Activated T-helper 1 cell treated with Interleukin-2 at 50 U/mL for 16 hours (primary cell): ENCODE results near the gene SIM2.

Experiments used
- DNase-seq: peaks from one replicate; pipeline ENCODE4 v3.0.0-alpha.2; 2020; ENCODE audit warnings: low read depth

SIM2 gene

GRCh38 chr21:36716836-36717235 is 17.9 kb downstream of the SIM2 start:
- DNase-seq = no peak

GRCh38 chr21:36717976-36718375 is 19.1 kb downstream of the SIM2 start:
- DNase-seq = no peak

- DNase-seq = no peak
Measured at GRCh38 chr21:36718951-36719501, 20.1 kb downstream of the SIM2 start.

GRCh38 chr21:36719614-36720013 is 20.7 kb downstream of the SIM2 start:
- no peak for DNase-seq

- DNase-seq = no peak
Measured at GRCh38 chr21:36721817-36722216, 22.9 kb downstream of the SIM2 start.

- no peak for DNase-seq
Measured at GRCh38 chr21:36722370-36723368, 23.8 kb downstream of the SIM2 start.

- no peak for DNase-seq
Measured at GRCh38 chr21:36723371-36723881, 24.5 kb downstream of the SIM2 start.

GRCh38 chr21:36724660-36725059 is 25.7 kb downstream of the SIM2 start:
- DNase-seq = no peak

- no peak for DNase-seq
Measured at GRCh38 chr21:36725793-36726386, 27.0 kb downstream of the SIM2 start.

GRCh38 chr21:36727866-36728265 is 29.0 kb downstream of the SIM2 start:
- DNase-seq = no peak

GRCh38 chr21:36728371-36729111 is 29.6 kb downstream of the SIM2 start:
- DNase-seq = no peak

- DNase-seq = no peak
Measured at GRCh38 chr21:36729310-36729970, 30.5 kb downstream of the SIM2 start.

GRCh38 chr21:36730291-36731281 is 31.7 kb downstream of the SIM2 start:
- DNase-seq = no peak

GRCh38 chr21:36732217-36732616 is 33.3 kb downstream of the SIM2 start:
- DNase-seq = no peak

GRCh38 chr21:36732761-36733160 is 33.8 kb downstream of the SIM2 start:
- DNase-seq = no peak

- no peak for DNase-seq
Measured at GRCh38 chr21:36733857-36734256, 34.9 kb downstream of the SIM2 start.

GRCh38 chr21:36734367-36735200 is 35.7 kb downstream of the SIM2 start:
- no peak for DNase-seq

- DNase-seq = no peak
Measured at GRCh38 chr21:36735201-36735515, 36.2 kb downstream of the SIM2 start.

GRCh38 chr21:36735724-36736320 is 36.9 kb downstream of the SIM2 start:
- DNase-seq = no peak
